COR-L47 (cell line): ENCODE data around the gene SRGAP3.

Experiments used
- DNase-seq: peaks from one replicate; lab custom pipeline; 2025; lab: John Stamatoyannopoulos, UW

Gene SRGAP3

DNA sequence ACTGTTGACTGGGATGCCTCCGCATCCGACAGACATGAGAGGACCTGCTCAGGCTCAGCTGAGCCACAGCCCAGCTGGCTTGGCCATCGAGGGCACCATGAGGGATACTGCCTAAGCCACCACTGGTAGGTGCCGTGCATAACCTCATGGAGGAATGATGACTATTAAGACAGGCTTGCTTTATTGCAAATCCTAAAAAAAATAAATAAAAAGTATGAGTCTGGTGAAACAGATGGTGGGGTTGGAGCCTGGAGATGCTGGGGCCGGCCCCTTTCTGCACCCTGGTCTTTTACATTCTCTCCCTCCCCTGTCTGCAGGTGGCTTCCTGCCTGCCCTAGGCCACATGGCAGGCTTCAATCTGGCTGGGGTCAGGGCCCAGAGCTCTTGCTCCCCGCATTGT lies 262.2 kb downstream of the SRGAP3 start:
- DNase-seq, result no peak

DNA sequence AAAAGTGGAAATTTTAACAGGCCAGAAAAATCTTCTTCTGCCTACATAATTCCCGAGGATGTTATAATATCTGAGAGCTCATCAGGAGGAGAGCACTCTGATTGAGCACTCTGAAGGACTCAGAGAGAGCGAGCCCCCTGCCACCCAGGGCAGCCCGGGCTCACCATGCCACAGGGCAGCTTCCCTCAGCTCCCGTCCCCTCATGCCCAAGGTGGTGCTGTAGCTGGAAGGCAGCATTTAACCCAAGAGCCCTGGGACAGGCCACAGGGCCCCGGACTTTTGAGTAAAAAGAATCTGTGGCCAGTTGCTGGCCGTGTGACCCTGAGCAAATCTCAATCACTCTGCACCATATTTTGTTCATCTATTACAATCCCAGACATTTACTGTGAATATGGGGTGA lies 262.7 kb downstream of the SRGAP3 start:
- no peak for DNase-seq

DNA sequence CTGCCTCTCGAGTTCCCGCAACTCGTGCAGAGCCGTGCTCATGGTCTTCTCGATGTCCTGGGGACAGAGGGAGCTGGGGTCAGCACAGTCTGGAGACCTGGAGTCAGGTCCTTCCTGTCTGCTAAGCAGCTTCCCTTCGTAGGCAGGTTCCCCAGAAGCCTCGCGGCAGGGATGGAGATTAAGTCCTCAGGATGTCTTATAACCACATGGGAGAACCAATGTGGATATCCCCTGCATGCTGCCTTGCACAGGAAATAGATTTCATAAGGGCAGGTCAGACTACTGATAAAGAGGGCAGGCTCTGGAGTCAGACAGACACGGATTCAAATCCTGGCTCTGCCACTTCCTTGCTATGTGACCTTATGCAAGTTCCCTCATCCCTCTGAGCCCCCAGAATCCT lies 263.6 kb downstream of the SRGAP3 start:
- DNase-seq, result no peak

GRCh38 chr3:8985411-8985831 lies 264.0 kb downstream of the SRGAP3 start:
- no peak for DNase-seq

GRCh38 chr3:8984526-8984925 lies 264.9 kb downstream of the SRGAP3 start:
- no peak for DNase-seq

- no peak for DNase-seq
These were observed 265.4 kb downstream of the SRGAP3 start for GRCh38 chr3:8984081-8984480.

GRCh38 chr3:8983591-8983990 lies 265.9 kb downstream of the SRGAP3 start:
- no peak for DNase-seq

DNA sequence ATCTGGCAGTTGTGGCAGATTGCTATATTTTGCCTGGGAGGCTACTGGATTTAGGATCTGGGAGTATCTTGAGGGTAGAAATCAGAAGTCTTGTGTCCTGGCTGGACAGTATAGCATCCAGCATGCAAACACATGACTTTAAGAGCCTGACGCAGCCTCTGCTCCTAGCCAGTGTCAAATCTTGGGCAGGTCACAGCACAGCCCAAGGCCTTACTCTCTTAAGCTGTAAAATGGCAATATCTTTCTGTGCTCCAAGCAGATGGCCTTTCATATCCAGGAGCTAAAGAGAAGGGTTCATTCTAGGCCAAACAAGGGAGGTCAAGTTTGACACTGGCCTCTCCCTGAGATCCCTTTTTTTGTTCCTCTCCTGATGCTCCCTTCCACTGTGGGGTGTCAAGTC lies 266.4 kb downstream of the SRGAP3 start:
- no peak for DNase-seq

DNA sequence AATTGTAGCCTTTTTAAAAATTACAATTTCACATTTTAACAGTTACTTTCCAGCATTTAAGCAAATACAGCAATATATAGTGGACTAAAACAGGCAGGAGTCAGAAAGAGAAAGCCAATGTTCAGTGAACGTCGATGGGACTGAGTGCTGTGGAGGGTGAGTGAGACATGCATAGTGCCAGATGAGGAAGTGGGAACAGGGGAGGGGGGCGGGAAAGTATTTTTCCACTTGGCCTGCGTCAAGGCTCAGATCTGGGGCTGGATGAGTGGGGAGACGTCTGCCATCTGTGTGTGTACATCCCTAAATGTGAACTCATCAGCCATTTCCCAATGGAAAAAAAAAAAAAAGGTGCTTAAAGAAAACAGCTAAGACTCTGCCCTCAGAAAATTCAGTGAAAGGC lies 266.9 kb downstream of the SRGAP3 start:
- no peak for DNase-seq

GRCh38 chr3:8981700-8982099 lies 267.7 kb downstream of the SRGAP3 start:
- no peak for DNase-seq

- no peak for DNase-seq
These were observed 268.1 kb downstream of the SRGAP3 start for GRCh38 chr3:8981296-8981695.

GRCh38 chr3:8980756-8981257 lies 268.6 kb downstream of the SRGAP3 start:
- no peak for DNase-seq

DNA sequence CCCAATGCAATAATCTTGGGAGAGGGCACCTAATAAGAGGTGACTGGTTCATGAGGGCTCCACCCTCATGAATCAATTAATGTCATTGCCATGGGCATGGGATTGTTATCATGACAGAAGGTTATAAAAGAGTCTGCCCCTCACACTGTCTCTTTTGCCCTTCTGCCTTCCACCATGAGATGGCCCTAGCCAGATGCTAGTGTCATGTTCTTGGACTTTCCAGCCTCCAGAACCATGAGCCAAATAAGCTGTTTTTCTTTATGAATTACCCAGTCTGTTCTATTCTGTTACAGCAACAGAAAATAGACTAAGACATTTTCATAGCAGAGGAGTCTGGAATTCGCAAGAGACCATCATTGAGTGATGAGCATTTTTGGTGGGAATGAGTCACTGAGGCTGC lies 270.2 kb downstream of the SRGAP3 start:
- DNase-seq, result no peak

DNA sequence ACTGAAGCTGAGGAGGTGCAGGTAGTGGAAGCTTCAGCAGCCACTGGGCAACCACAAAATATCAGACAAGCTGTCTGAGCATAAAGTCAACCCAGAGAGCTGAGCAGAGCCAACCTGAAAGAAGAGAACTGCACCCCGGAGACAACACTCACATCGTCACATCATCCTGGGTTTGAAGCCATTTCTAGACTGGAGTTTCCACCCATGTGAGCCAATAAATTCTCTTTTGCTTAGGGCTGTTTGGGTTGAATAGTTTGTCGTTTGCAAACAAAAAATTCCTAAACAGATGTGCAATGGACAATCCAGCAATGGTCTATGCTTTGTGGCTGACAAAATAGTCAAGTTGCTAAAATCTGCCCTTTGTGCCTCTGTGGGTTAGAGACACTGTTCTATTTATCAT lies 270.9 kb downstream of the SRGAP3 start:
- no peak for DNase-seq

DNA sequence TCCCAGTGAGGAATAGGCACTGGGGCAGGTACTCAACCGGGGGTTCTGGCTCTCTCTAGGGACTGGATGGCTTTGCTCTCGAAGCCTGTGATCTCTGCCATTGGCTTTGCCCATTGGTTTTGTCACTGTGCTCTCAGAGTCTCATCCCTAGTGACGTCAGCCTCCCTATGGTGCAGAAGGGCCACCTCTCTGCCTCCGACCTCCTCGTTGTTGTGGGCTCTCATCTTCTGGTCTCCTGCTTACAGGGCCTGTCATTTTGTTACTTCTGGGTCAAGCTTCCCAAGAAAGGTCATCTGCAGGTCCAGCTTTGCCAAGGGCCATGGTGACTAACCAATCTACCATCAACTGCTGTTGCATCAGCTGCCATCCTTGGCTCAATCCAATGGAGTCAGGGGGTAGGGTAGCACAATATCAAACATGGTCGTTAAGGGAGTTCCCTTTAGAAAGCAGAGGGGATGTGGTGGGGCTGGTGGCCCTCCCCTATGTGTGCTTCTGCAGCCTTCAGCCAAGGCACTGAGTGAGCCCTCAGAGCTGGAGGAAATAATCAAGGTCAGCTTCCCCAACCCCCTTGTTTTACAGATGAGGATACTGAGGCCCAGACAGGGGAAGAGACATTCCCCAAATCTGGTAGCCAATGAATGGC lies 272.8 kb downstream of the SRGAP3 start:
- no peak for DNase-seq

GRCh38 chr3:8975081-8976020 lies 274.1 kb downstream of the SRGAP3 start:
- DNase-seq, result no peak

DNA sequence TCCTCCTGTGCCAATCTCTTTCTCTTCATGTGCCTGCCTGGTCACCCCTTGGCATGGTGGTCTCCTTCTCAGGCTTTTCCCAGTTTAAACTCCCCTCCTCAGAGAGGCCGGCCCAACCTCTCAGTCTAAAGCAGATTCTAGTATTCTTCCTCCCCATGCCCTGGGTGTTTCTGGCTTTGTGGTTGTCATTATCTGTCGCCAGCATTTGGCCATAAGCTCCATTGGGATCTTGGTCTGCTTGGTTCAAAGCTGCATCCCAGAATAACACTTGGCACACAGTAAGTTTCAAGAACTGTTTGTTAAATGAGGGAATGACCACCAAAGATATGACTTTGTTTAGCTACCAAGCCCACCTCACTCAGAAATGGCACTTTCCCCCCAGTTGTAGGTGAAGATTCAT lies 275.0 kb downstream of the SRGAP3 start:
- DNase-seq, result no peak

GRCh38 chr3:8972639-8973038 lies 276.8 kb downstream of the SRGAP3 start:
- no peak for DNase-seq

GRCh38 chr3:8970971-8971589 lies 278.4 kb downstream of the SRGAP3 start:
- peak; percentile 18 for DNase-seq

DNA sequence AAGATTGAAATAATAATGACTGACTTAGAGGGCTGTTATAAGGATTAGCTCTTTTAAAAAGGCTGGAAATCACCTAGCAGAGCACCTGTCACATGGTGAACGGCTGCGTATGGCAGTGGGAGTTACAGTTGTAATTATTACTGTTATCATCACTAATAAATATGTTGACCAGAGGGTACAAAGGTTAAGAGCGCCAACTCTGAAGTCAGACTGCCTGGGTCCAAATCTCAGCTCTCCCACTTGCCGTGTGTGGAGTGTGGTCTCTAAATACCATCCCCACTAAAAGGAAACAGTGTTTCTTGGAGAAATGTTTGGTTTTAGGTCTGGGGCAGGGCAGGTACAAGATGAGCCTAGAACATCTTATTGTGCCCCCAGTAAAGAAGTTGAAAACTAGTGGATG lies 280.2 kb downstream of the SRGAP3 start:
- no peak for DNase-seq

DNA sequence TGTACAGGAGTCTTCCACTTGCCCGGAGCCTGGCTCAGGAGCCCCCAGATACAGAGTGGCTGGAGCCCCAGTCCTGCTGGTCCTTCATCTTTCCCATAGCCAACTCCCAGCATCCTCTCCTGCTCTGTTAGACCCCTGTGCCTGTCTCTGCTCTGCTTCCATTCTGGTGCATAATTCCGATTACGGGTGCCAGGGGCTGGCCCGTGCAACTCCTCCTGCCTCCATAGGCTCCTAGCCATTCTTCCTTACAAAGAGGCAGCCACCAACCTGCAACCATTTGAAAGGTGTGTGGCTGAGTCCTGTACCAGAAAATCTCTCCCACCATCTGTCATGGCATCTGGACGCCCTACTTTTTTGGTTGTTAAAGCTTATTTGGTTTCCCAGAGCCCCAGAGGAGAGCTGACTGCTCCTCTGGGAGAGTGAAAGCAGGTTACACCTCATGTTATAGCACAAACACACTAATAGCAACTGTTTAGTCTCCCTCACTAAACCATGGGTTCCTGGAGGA lies 281.0 kb downstream of the SRGAP3 start:
- DNase-seq, result no peak

DNA sequence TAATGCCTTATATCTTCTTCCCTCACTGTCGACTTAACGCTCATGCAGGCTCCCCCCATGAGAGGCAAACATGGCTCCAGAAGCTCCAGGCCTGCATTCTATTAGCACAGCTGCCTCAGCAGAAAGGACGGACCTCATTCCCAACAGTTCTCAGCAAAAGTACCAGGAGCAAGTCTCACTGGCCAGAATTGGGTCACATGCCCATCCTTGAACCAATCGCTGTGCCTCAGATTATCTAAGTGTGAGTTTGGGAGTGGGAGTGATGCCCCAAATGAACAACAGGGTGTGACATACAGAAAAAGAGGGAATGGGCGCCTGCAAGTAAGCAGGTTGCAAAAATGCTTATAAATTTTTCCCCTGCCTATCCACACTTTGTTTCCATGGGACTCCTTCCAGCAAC lies 281.9 kb downstream of the SRGAP3 start:
- DNase-seq, result no peak
